Suprapubic skin (tissue), 4 donors: ENCODE measurements around the gene GRWD1. TPM values are rescaled to one million over a fixed set of nuclear protein-coding genes. Genes with fewer than 3 reads are reported as not detected.

Experiments used
- DNase-seq, 2 donors: peaks; one replicate each; pipeline ENCODE4 v3.0.0-alpha.2; 2019; ENCODE audit warnings: low spot score in 2 of 2
- H3K27ac ChIP-seq: fragments of 200-600 bp; sonication (generic); one replicate; pipeline ENCODE4 v1.5.1; 2019
- H3K27me3 ChIP-seq: fragments of 200-600 bp; sonication (generic); one replicate; pipeline ENCODE4 v1.5.1; 2019
- H3K36me3 ChIP-seq: fragments of 200-600 bp; sonication (generic); one replicate; pipeline ENCODE4 v1.5.1; 2019
- H3K4me1 ChIP-seq: fragments of 200-600 bp; sonication (generic); one replicate; pipeline ENCODE4 v1.5.1; 2019
- H3K4me3 ChIP-seq: fragments of 200-600 bp; sonication (generic); one replicate; pipeline ENCODE4 v1.5.1; 2019; ENCODE audit warnings: mild to moderate bottlenecking
- H3K9me3 ChIP-seq: fragments of 200-600 bp; sonication (generic); one replicate; pipeline ENCODE4 v1.5.1; 2019
- CTCF ChIP-seq, 2 donors: fragments of 200-600 bp in 1 of 2; fragments of 450-650 bp in 1 of 2; sonication (generic) in 1 of 2; IDR thresholded peaks; one replicate each; pipeline ENCODE4 v1.5.1; 2016 to 2019; ENCODE audit warnings: antibody characterized with exemption in 2 of 2, mild to moderate bottlenecking in 1 of 2, moderate library complexity in 1 of 2
- EP300 ChIP-seq: sonication (generic); formaldehyde crosslinking; IDR thresholded peaks from one replicate; pipeline ENCODE4 v1.6.1; 2017; ENCODE audit warnings: antibody characterized with exemption
- POLR2A ChIP-seq, 2 donors: fragments of 450-650 bp; IDR thresholded peaks; one replicate each; pipeline ENCODE4 v1.6.1; 2017; ENCODE audit warnings: antibody characterized with exemption in 2 of 2, mild to moderate bottlenecking in 2 of 2, moderate library complexity in 2 of 2
- POLR2AphosphoS5 ChIP-seq, 3 donors: sonication (generic); formaldehyde crosslinking; IDR thresholded peaks; one replicate each; pipeline ENCODE4 v1.6.1; 2017; ENCODE audit warnings: antibody characterized with exemption in 3 of 3
- WGBS: methylation state at CpG from one replicate; pipeline ENCODE4 v1.1.5; 2018; 5-methylcytosine and 5-hydroxymethylcytosine counted together
- total RNA-seq, 4 donors: library from RNA; depleted of rRNA; stranded (reverse); fragments of >200 nt; gene quantifications; one replicate each; pipeline ENCODE4 v1.1.0, GENCODE V29; 2016

The GRWD1 gene
- total RNA-seq, 4 donors from 2014 or later = 24.5 to 53.4 (median 40.1) TPM

- Histone ChIP-seq H3K4me3 (no peak overlapping the region), H3K36me3 (no peaks in the 10 kb centered on the region), H3K27me3 (peaks cover 36% of the 10 kb centered on the region), H3K27ac (no peak overlapping the region), H3K4me1 (peaks cover 45% of the 10 kb centered on the region), H3K9me3 (no peaks in the 10 kb centered on the region)
- DNase-seq = no peak
- 69% methylated on average over 45 of the region's 45 CpGs for WGBS
- TF ChIP-seq CTCF (IDR thresholded peaks at IDR 0.05) = no peak
- no peak for TF ChIP-seq POLR2A (IDR thresholded peaks at IDR 0.05)
- no peak for TF ChIP-seq EP300
- no peak for TF ChIP-seq POLR2AphosphoS5 (IDR thresholded peaks at IDR 0.05)
Observed at GRCh38 chr19:48496959-48497727, 51.4 kb downstream of the GRWD1 start.

- H3K36me3 ChIP-seq = no peaks in the 10 kb centered on the region
- no peak for TF ChIP-seq EP300
- TF ChIP-seq POLR2A (IDR thresholded peaks at IDR 0.05) = no peak
- TF ChIP-seq POLR2AphosphoS5 (IDR thresholded peaks at IDR 0.05) = no peak
- no peak for TF ChIP-seq CTCF (IDR thresholded peaks at IDR 0.05)
- H3K4me1 ChIP-seq = peaks cover 43% of the 10 kb centered on the region
- no peak for DNase-seq
- H3K27me3 ChIP-seq = peaks cover 36% of the 10 kb centered on the region
- peak overlapping the region; percentile 18 for H3K4me3 ChIP-seq
- no peak overlapping the region for H3K27ac ChIP-seq
- WGBS = 63% methylated on average over 42 of the region's 46 CpGs
- no peaks in the 10 kb centered on the region for H3K9me3 ChIP-seq
Observed at GRCh38 chr19:48497728-48498594, 52.2 kb downstream of the GRWD1 start.

GRCh38 chr19:48498595-48499311 lies 53.0 kb downstream of the GRWD1 start:
- H3K36me3 ChIP-seq = no peaks in the 10 kb centered on the region
- H3K27me3 ChIP-seq = peaks cover 36% of the 10 kb centered on the region
- TF ChIP-seq CTCF (IDR thresholded peaks at IDR 0.05) = no peak
- no peak for TF ChIP-seq EP300
- no peak for TF ChIP-seq POLR2AphosphoS5 (IDR thresholded peaks at IDR 0.05)
- TF ChIP-seq POLR2A (IDR thresholded peaks at IDR 0.05) = no peak
- no peak overlapping the region for H3K27ac ChIP-seq
- peaks cover 43% of the 10 kb centered on the region for H3K4me1 ChIP-seq
- H3K9me3 ChIP-seq = no peaks in the 10 kb centered on the region
- no peak for DNase-seq
- WGBS = 34% methylated on average over 17 of the region's 59 CpGs
- H3K4me3 ChIP-seq = peak overlapping the region; percentile 18

- Histone ChIP-seq H3K4me1 (peaks cover 37% of the 10 kb centered on the region), H3K27me3 (peaks cover 36% of the 10 kb centered on the region), H3K27ac (no peak overlapping the region), H3K9me3 (no peaks in the 10 kb centered on the region), H3K4me3 (peak overlapping the region; percentile 18), H3K36me3 (no peaks in the 10 kb centered on the region)
- TF ChIP-seq CTCF (IDR thresholded peaks at IDR 0.05) = no peak
- 83% methylated on average over 7 of the region's 44 CpGs for WGBS
- DNase-seq = no peak
Observed at GRCh38 chr19:48499316-48500090, 53.7 kb downstream of the GRWD1 start.
